GM12891 (cell line): ENCODE data around the gene DCAF15.
A peak's percentile ranks its signal among the peaks of the same experiment; 100 is the strongest.

ENCODE experiments used
- PAX5 ChIP-seq: IDR thresholded peaks from 2 replicates; pipeline ENCODE4 v1.6.1; 2011; ENCODE audit warnings: low read length, moderate library complexity, mild to moderate bottlenecking; ENCODE audit not compliant: insufficient read depth, severe bottlenecking
- POLR2A ChIP-seq: IDR thresholded peaks from 2 replicates; pipeline ENCODE4 v1.6.1; 2011; ENCODE audit warnings: low read depth, low read length, control low read depth
- POLR2AphosphoS5 ChIP-seq: IDR thresholded peaks from 2 replicates; pipeline ENCODE4 v1.6.1; 2011; ENCODE audit warnings: low read depth, low read length, control low read depth
- SPI1 ChIP-seq: IDR thresholded peaks from 2 replicates; pipeline ENCODE4 v1.6.1; 2011; ENCODE audit warnings: low read depth, low read length, control low read depth
- TAF1 ChIP-seq: IDR thresholded peaks from 2 replicates; pipeline ENCODE4 v1.6.1; 2011; ENCODE audit warnings: low read depth, low read length, control low read depth

DNA sequence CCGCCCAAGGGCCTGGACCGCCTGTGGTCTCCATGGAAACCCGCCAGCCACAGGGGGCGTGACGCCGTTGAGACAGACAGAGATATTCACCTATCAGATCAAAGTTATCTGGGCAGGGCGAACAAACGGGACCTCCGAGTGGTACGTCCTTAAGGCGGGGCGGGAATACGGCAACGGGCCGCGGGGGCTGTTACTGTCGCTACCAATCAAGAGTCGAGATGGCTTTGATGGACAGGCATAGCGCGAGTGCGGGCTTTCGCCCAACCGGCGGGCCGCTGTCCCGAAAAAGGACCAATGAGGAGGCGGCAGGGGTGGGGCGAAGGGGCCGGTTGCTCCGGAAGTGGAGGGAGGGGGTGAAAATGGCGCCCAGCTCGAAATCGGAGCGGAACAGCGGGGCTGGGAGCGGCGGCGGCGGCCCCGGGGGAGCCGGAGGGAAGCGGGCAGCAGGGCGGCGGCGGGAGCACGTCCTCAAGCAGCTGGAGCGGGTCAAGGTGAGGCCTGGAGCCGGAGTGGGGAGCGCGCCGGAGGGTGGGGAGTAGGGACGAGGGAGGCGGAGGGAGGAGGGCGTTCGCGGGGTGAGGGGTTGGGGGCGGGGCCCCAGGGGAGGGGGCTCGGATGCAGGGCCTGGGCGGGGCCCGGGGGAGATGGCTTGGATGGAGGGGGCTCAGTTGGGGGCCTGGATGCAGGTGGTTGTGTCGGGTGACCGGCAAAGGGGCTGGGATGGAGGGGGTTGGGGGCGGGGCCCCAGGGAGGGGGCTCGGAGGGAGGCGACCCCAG lies at the start of gene DCAF15:
- TF ChIP-seq POLR2A (peak; percentile 59; the same call in 1 of the 2 replicates), POLR2AphosphoS5 (no peak), TAF1 (peak; percentile 91), PAX5 (no peak), SPI1 (0 out of 2 replicates have a peak, but pooled peaks have one; percentile 4)
